Lung (tissue), 12 donors: Measurements from ENCODE around the gene ST3GAL3. TPM values are rescaled to one million over a fixed set of nuclear protein-coding genes. Genes with fewer than 3 reads are reported as not detected.
A peak's percentile ranks its signal among the peaks of the same experiment; 100 is the strongest.

ENCODE experiments used
- ATAC-seq: fragments of 200-7000 bp; cut with Tn5 transposase; one replicate; pipeline ENCODE4 v1.9.1; 2020; ENCODE audit warnings: moderate number of reproducible peaks; ENCODE audit not compliant: insufficient read depth, low FRiP score
- DNase-seq, 3 donors: peaks; one replicate each; pipeline ENCODE4 v3.0.0-alpha.2; 2013 to 2017
- H3K27ac ChIP-seq, 2 donors: one replicate each; pipeline ENCODE4 v1.5.1; 2013; ENCODE audit warnings: mild to moderate bottlenecking in 2 of 2, moderate library complexity in 2 of 2, control low read depth in 1 of 2, inconsistent platforms in 1 of 2, low read depth in 1 of 2, low read length in 1 of 2
- H3K27me3 ChIP-seq, 3 donors: one replicate each; pipeline ENCODE4 v1.5.1; 2013; ENCODE audit warnings: low read length in 2 of 3; ENCODE audit not compliant: control insufficient read depth in 3 of 3, insufficient read depth in 3 of 3
- H3K36me3 ChIP-seq, 4 donors: one replicate each; pipeline ENCODE4 v1.5.1; 2013; ENCODE audit warnings: low read length in 4 of 4, mild to moderate bottlenecking in 1 of 4, moderate library complexity in 1 of 4; ENCODE audit not compliant: control insufficient read depth in 4 of 4, insufficient read depth in 4 of 4
- H3K4me1 ChIP-seq, 5 donors: one replicate each; pipeline ENCODE4 v1.5.1; 2013; ENCODE audit warnings: low read length in 5 of 5, mild to moderate bottlenecking in 2 of 5, moderate library complexity in 1 of 5; ENCODE audit not compliant: control insufficient read depth in 5 of 5, insufficient read depth in 5 of 5
- H3K4me3 ChIP-seq: one replicate; pipeline ENCODE4 v1.5.1; 2013; ENCODE audit warnings: mild to moderate bottlenecking, control low read depth, moderate library complexity
- H3K9ac ChIP-seq, 2 donors: one replicate each; pipeline ENCODE4 v1.5.1; 2013; ENCODE audit warnings: low read length in 2 of 2, control low read depth in 1 of 2; ENCODE audit not compliant: insufficient read depth in 1 of 2
- H3K9me3 ChIP-seq, 4 donors: one replicate each; pipeline ENCODE4 v1.5.1; 2013; ENCODE audit warnings: low read length in 3 of 4, mild to moderate bottlenecking in 1 of 4, moderate library complexity in 1 of 4; ENCODE audit not compliant: control insufficient read depth in 4 of 4, insufficient read depth in 3 of 4
- WGBS, 2 donors: extraction: QIAGEN DNeasy Blood & Tissue Kit; methylation state at CpG; one replicate each; pipeline ENCODE4 v1.1.7; 2013; 5-methylcytosine and 5-hydroxymethylcytosine counted together
- polyA plus RNA-seq, 2 donors: library from polyadenylated mRNA; stranded (reverse); fragments of 200-250 nt; gene quantifications; one replicate each; pipeline ENCODE4 v1.2.1, GENCODE V29; 2013
- total RNA-seq, 2 donors: library from RNA; depleted of rRNA in 1 of 2; stranded (reverse); fragments of >200 nt in 1 of 2; gene quantifications; one replicate each; pipeline ENCODE4 v1.2.1, GENCODE V29; 2014 to 2021
- TF ChIP-seq, protein P1 (sequence below): IDR thresholded peaks from 2 replicates; pipeline ENCODE4 v1.5.1; 2012; ENCODE audit warnings: mild to moderate bottlenecking; ENCODE audit errors: control extremely low read depth, extremely low read depth
- donor health status: control.
- donor health status: control.
- donor health status: Bipolar disorder and iron deficiency.
- donor health status: healthy.
- donor health status: DM: yes; HTN: yes; CAD: no.

Gene ST3GAL3
- total and polyA plus RNA-seq, 4 donors: 8.4 to 28.0 (median 17.1) TPM

DNA sequence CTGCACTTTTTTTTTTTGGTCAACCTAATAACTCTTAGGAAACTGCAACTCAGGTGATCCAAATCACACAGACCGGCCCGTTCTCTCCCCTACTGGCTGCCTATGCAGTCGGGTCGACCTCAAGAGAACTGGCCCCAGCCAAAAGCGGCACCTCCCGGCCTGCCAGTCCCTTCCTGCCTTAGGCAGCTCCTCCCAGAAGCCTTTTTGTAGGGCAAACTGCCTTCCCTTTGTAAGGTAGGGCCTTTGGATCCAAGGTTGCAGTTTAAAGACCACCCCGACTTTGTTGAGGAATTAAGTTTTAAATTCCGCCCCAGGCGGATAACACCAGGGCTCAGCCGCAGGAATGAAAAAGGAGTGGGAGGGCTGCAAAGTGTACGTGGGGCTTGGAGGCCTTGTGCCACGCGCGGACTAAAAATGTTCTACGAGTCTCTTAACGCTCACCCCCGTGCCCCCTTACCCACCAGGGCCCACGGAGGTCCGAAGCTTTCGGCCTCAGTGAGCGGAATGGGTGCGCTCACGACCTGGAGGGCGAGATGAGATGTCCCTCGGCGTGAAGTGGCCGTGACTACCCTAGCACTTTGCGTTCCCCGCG lies 642 bp upstream of the ST3GAL3 start:
- H3K27me3 ChIP-seq: no peaks in the 10 kb centered on the region
- peak; percentile 4 for ATAC-seq
- H3K27ac ChIP-seq: peak overlapping the region in 1 of 2 donors; percentile 48
- WGBS, 2 donors: 2 to 4% methylated on average over 30 of the region's 30 CpGs
- H3K9me3 ChIP-seq: no peaks in the 10 kb centered on the region
- peaks cover 0 to 16% (median 4%) of the 10 kb centered on the region in 5 donors for H3K4me1 ChIP-seq
- peak; percentile 18 to 30 (median 19) for DNase-seq
- TF ChIP-seq, protein P1, sequence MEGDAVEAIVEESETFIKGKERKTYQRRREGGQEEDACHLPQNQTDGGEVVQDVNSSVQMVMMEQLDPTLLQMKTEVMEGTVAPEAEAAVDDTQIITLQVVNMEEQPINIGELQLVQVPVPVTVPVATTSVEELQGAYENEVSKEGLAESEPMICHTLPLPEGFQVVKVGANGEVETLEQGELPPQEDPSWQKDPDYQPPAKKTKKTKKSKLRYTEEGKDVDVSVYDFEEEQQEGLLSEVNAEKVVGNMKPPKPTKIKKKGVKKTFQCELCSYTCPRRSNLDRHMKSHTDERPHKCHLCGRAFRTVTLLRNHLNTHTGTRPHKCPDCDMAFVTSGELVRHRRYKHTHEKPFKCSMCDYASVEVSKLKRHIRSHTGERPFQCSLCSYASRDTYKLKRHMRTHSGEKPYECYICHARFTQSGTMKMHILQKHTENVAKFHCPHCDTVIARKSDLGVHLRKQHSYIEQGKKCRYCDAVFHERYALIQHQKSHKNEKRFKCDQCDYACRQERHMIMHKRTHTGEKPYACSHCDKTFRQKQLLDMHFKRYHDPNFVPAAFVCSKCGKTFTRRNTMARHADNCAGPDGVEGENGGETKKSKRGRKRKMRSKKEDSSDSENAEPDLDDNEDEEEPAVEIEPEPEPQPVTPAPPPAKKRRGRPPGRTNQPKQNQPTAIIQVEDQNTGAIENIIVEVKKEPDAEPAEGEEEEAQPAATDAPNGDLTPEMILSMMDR: no peak
- H3K4me3 ChIP-seq: peak overlapping the region; percentile 51
- peak overlapping the region; percentile 16 to 41 for H3K9ac ChIP-seq
- H3K36me3 ChIP-seq: peaks cover 10 to 27% (median 20%) of the 10 kb centered on the region in 4 donors

DNA sequence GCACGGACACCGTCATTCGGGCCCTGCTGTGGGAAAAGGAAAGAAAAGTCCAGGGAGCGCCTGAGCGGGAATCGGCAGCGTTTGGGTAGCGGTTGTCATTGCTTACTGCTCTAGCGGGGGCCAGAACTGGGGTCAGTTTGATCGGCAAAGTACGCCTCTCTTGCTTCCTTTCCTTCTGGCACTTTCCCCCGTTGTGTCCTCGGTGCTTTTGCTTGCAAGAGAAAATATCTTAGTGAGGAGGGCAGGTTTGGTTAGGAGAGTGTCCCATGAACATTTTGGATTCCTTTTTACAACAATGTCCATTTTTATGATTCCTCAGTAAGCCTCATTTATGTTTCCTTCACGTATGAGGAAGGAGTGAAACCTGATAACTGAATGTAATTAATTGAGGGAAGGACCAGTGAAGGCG lies 670 bp downstream of the ST3GAL3 start:
- H3K4me1 ChIP-seq: peaks cover 0 to 16% (median 4%) of the 10 kb centered on the region in 5 donors
- 1 to 2% methylated on average over 15 of the region's 15 CpGs for WGBS, 2 donors
- H3K27me3 ChIP-seq: no peaks in the 10 kb centered on the region
- no peak for ATAC-seq
- TF ChIP-seq, protein P1: no peak
- peak overlapping the region; percentile 96 for H3K4me3 ChIP-seq
- H3K27ac ChIP-seq: peak overlapping the region; percentile 82 to 93
- H3K9ac ChIP-seq: peak overlapping the region; percentile 43 to 67
- no peaks in the 10 kb centered on the region for H3K9me3 ChIP-seq
- DNase-seq: peak; percentile 41 to 45 (median 44)
- H3K36me3 ChIP-seq: peaks cover 7 to 17% (median 15%) of the 10 kb centered on the region in 4 donors

DNA sequence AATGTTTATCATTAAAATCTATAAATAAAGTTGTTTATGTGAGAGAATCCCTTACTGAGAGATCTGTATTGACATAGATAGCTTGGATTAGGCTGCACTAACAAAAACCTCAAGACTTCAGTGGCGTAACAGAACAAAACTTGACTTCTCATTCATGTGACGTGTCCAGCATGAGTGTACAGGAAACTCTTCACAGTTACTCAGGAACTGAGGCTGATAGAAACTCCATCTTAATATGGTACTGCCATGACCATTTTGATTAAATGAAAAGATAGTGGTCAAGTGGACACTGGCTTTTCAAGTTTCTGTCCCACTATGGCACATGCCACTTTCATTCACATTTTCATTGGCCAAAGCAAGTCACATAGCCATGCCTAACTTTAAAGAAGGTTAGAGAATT lies 3.7 kb downstream of the ST3GAL3 start:
- H3K9ac ChIP-seq: no peak overlapping the region
- H3K27ac ChIP-seq: no peak overlapping the region
- no peaks in the 10 kb centered on the region for H3K9me3 ChIP-seq
- H3K36me3 ChIP-seq: peaks cover 0 to 4% (median 0%) of the 10 kb centered on the region in 4 donors
- ATAC-seq (no peak), DNase-seq (no peak)
- no peaks in the 10 kb centered on the region for H3K27me3 ChIP-seq
- H3K4me1 ChIP-seq: peaks cover 0 to 15% (median 4%) of the 10 kb centered on the region in 5 donors
- TF ChIP-seq, protein P1: no peak
- 37 to 77% methylated on average over 2 of the region's 2 CpGs for WGBS, 2 donors
- H3K4me3 ChIP-seq: no peak overlapping the region
